Measurements from ENCODE around the gene RASA1. TPM values are rescaled to one million over a fixed set of nuclear protein-coding genes. Genes with fewer than 3 reads are reported as not detected.
A peak's percentile ranks its signal among the peaks of the same experiment; 100 is the strongest.

The RASA1 gene
- polyA plus RNA-seq, 1 experiment: 19.8 TPM

DNA sequence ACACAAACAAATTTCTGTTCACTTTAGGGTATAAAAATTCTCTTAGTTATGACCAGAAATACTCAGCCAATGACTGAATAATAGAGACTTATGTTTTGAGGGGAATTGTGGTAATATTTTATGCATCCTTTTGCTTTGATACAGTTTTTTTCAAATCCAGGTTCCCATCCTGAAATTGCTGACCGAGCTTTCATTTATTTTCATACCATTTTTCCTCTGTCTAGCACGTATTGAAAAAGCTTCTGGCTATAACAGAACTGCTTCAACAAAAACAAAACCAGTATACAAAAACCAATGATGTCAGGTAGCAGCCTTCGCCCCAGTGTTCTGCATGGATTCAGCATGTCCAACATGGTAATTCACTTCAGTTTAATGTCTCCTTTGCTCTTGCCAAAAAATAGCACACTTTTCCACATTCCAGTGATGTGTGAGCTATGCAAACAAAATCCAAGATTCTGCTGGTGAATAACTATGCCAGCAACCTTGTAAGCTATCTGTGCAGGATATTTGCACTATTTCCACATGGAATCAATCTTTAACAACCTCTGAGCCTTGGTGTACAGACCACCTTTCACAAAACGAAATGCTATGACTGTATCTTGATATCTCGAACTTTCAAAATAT lies 123.0 kb downstream of the RASA1 start:
- no peak overlapping the region for H3K4me3 ChIP-seq (ENCODE audit: low read depth, low read length)
- DNase-seq (ENCODE audit: low read depth): no peak
- ChIA-PET CTCF (interaction anchor here (0.6 to 1.2 kb wide), 7 partner anchors 9 to 422 kb away, joined by 3 to 4 read pairs (median 3); no protein-coding TSS in a partner anchor), POLR2A (no interaction called here)
- TF ChIP-seq, protein P1, sequence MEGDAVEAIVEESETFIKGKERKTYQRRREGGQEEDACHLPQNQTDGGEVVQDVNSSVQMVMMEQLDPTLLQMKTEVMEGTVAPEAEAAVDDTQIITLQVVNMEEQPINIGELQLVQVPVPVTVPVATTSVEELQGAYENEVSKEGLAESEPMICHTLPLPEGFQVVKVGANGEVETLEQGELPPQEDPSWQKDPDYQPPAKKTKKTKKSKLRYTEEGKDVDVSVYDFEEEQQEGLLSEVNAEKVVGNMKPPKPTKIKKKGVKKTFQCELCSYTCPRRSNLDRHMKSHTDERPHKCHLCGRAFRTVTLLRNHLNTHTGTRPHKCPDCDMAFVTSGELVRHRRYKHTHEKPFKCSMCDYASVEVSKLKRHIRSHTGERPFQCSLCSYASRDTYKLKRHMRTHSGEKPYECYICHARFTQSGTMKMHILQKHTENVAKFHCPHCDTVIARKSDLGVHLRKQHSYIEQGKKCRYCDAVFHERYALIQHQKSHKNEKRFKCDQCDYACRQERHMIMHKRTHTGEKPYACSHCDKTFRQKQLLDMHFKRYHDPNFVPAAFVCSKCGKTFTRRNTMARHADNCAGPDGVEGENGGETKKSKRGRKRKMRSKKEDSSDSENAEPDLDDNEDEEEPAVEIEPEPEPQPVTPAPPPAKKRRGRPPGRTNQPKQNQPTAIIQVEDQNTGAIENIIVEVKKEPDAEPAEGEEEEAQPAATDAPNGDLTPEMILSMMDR (IDR thresholded peaks at IDR 0.05; ENCODE audit: insufficient read depth, low read depth, low read length): no peak
- H3K36me3 ChIP-seq (ENCODE audit: control insufficient read depth, insufficient read depth, low read length): peaks cover 6% of the 10 kb centered on the region
- no peaks in the 10 kb centered on the region for H3K27me3 ChIP-seq (ENCODE audit: control insufficient read depth, insufficient read depth, low read length)

DNA sequence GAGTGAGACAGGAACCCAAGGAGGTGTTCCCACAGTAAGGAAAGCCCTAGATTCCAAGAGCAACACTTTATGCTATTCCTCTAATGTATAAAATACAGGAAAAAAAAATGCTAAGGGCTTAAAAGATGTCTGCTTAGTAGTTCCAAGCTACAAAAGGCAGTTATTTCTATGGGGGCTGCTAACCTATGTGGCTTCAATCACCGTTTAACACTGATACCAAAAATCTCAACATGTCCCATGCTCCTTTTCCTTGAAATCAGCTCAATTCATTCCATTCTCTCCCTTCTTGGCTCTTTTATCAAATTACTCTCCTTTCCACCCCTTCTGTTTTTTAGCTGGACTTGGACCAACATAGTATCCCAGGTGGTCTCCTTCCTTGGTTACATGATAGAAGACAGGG lies 124.5 kb downstream of the RASA1 start:
- no peak for DNase-seq (ENCODE audit: low read depth)
- H3K36me3 ChIP-seq (ENCODE audit: control insufficient read depth, insufficient read depth, low read length): peaks cover 6% of the 10 kb centered on the region
- no peaks in the 10 kb centered on the region for H3K27me3 ChIP-seq (ENCODE audit: control insufficient read depth, insufficient read depth, low read length)
- TF ChIP-seq, protein P1 (IDR thresholded peaks at IDR 0.05; ENCODE audit: insufficient read depth, low read depth, low read length): no peak
- ChIA-PET POLR2A (no interaction called here), CTCF (interaction anchor here (0.9 to 1.3 kb wide), 2 partner anchors 124 to 322 kb away, joined by 3 to 5 read pairs; no protein-coding TSS in a partner anchor)
- no peak overlapping the region for H3K4me3 ChIP-seq (ENCODE audit: low read depth, low read length)

DNA sequence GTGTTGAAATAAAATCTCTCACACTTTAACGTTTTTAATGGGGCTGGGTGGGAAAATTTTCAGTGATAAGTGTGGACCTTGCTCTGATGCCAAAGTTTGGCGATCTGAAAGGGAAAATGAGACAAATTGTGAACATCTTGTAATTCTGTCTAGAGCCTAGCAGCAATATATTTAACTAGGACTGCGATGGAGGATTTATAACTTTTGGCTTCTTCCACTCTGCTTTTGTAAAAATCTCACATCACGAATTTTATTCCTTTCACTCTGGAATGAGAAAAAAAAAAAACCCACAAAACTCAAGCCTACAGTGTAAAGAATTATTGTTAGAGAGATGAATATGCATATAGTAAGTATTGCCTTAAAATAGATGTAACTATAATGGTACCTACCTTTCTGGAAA lies 125.1 kb downstream of the RASA1 start:
- ChIA-PET POLR2A (no interaction called here), CTCF (interaction anchor here (0.8 to 1.3 kb wide), 2 partner anchors 188 to 322 kb away, joined by 3 to 5 read pairs; no protein-coding TSS in a partner anchor)
- H3K36me3 ChIP-seq (ENCODE audit: control insufficient read depth, insufficient read depth, low read length): peaks cover 6% of the 10 kb centered on the region
- H3K4me3 ChIP-seq (ENCODE audit: low read depth, low read length): no peak overlapping the region
- no peaks in the 10 kb centered on the region for H3K27me3 ChIP-seq (ENCODE audit: control insufficient read depth, insufficient read depth, low read length)
- TF ChIP-seq, protein P1 (IDR thresholded peaks at IDR 0.05; ENCODE audit: insufficient read depth, low read depth, low read length): no peak
- no peak for DNase-seq (ENCODE audit: low read depth)

DNA sequence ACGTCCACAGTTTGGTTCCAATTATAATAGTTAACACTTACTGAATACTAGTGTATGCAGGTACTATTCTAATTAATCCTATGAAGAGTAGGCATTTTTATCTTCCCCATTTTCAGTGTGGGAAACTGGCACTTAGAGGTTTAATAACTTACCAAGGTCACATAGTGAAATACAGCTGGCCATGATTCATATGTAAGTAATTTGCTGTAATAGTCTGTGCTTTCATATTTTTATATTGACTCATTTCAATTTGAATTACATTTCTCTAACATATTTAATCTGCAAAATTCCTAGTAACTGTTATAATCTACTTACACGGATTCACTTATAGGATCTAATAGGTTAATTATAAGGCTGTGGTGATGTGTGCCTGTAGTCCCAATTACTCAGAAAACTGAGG lies 125.6 kb downstream of the RASA1 start:
- H3K27me3 ChIP-seq (ENCODE audit: control insufficient read depth, insufficient read depth, low read length): no peaks in the 10 kb centered on the region
- CTCF ChIA-PET: interaction anchor here (0.6 to 0.8 kb wide), 2 partner anchors 64 to 189 kb away, joined by 3 to 5 read pairs; no protein-coding TSS in a partner anchor
- POLR2A ChIA-PET: no interaction called here
- DNase-seq (ENCODE audit: low read depth): peak; percentile 61
- H3K36me3 ChIP-seq (ENCODE audit: control insufficient read depth, insufficient read depth, low read length): peaks cover 6% of the 10 kb centered on the region
- no peak overlapping the region for H3K4me3 ChIP-seq (ENCODE audit: low read depth, low read length)
- TF ChIP-seq, protein P1 (IDR thresholded peaks at IDR 0.05; ENCODE audit: insufficient read depth, low read depth, low read length): no peak

DNA sequence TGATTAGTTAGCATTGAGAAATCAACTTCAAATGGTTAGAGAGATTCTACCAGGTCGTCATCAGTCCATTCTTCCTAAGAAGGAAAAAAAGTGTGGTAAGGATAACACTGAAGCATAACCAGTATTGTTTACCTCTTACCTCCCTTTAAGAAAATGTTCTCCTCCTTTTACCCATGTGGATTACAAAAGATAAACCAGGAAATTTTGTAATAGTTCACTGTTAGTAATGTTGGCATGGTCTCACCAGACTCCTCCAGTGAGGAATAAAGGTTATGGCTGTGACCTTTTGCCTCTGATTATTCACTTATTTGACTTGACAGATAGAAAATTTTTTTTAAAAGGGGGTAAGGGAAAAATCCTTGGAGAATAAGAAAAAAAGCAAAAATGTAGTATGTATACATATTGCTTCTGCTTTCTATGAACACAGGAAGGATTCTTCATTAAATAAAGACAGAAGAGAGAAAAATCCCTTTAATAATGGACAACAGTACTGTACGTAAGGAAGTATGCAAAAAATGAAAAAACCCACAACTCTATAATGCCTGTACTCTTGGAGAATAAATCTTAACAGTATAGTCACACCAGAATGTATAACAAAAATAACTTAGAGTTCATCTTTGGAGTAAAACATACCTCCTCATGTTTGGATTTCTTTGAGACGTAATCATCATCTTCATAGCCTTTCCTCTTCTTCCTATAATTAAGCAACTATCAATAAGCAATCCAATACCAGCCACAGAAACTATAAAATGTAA lies 126.9 kb downstream of the RASA1 start:
- no peaks in the 10 kb centered on the region for H3K27me3 ChIP-seq (ENCODE audit: control insufficient read depth, insufficient read depth, low read length)
- TF ChIP-seq, protein P1 (IDR thresholded peaks at IDR 0.05; ENCODE audit: insufficient read depth, low read depth, low read length): no peak
- no peak overlapping the region for H3K4me3 ChIP-seq (ENCODE audit: low read depth, low read length)
- POLR2A ChIA-PET: no interaction called here
- CTCF ChIA-PET: no interaction called here
- H3K36me3 ChIP-seq (ENCODE audit: control insufficient read depth, insufficient read depth, low read length): peaks cover 6% of the 10 kb centered on the region
- DNase-seq (ENCODE audit: low read depth): no peak
